Measurements from ENCODE around the gene JAG2. TPM values are rescaled to one million over a fixed set of nuclear protein-coding genes. Genes with fewer than 3 reads are reported as not detected.

Gene JAG2
- total and polyA plus RNA-seq, 8 donors, result 10.1 to 34.2 (median 14.6) TPM

- no peak overlapping the region for H3K4me3 ChIP-seq
- intact Hi-C loops (cut with DNase I), result no loop called here
- no peak overlapping the region for H3K27ac ChIP-seq
- no peak for TF ChIP-seq CTCF (IDR thresholded peaks at IDR 0.05)
- H3K27me3 ChIP-seq, result peaks cover 0 to 11% of the 10 kb centered on the region in 2 donors
- H3K4me1 ChIP-seq, result no peaks in the 10 kb centered on the region
- no peaks in the 10 kb centered on the region for H3K36me3 ChIP-seq
- no peaks in the 10 kb centered on the region for H3K9me3 ChIP-seq
- DNase-seq (no peak), ATAC-seq (no peak)
These were observed 66.2 kb downstream of the JAG2 start for GRCh38 chr14:105102361-105102870.

- H3K27ac ChIP-seq, result no peak overlapping the region
- no peak for TF ChIP-seq CTCF (IDR thresholded peaks at IDR 0.05)
These were observed 67.7 kb downstream of the JAG2 start for GRCh38 chr14:105100910-105101309.

GRCh38 chr14:105099778-105100177 is 68.8 kb downstream of the JAG2 start:
- ATAC-seq, result no peak
- no peak overlapping the region for H3K27ac ChIP-seq
- TF ChIP-seq CTCF (IDR thresholded peaks at IDR 0.05), result no peak
- no peaks in the 10 kb centered on the region for H3K9me3 ChIP-seq
- peaks cover 0 to 7% of the 10 kb centered on the region in 2 donors for H3K27me3 ChIP-seq
- no peaks in the 10 kb centered on the region for H3K4me1 ChIP-seq
- DNase-seq, result no peak
- intact Hi-C loops (cut with DNase I), result loop anchor here in 1 of 2 donors (10.0 kb wide), 1 partner anchor 255 kb away; no protein-coding TSS in a partner anchor
- no peak overlapping the region for H3K4me3 ChIP-seq
- no peaks in the 10 kb centered on the region for H3K36me3 ChIP-seq

More at GRCh38 chr14:105100910-105101309, 67.7 kb downstream of the JAG2 start:
- H3K36me3 ChIP-seq, result no peaks in the 10 kb centered on the region
- DNase-seq, result no peak
- no peaks in the 10 kb centered on the region for H3K9me3 ChIP-seq
- no peaks in the 10 kb centered on the region for H3K4me1 ChIP-seq
- intact Hi-C loops (cut with DNase I), result no loop called here
- H3K4me3 ChIP-seq, result no peak overlapping the region
- peaks cover 0 to 10% of the 10 kb centered on the region in 2 donors for H3K27me3 ChIP-seq
- ATAC-seq, result no peak

GRCh38 chr14:105098316-105098715 is 70.3 kb downstream of the JAG2 start:
- no peaks in the 10 kb centered on the region for H3K9me3 ChIP-seq
- no peak overlapping the region for H3K27ac ChIP-seq
- no peaks in the 10 kb centered on the region for H3K36me3 ChIP-seq
- H3K4me1 ChIP-seq, result peaks cover 6 to 11% of the 10 kb centered on the region in 2 donors
- intact Hi-C loops (cut with DNase I), result loop anchor here in 1 of 2 donors (10.0 kb wide), 1 partner anchor 256 kb away; no protein-coding TSS in a partner anchor
- H3K4me3 ChIP-seq, result no peak overlapping the region
- ATAC-seq (no peak), DNase-seq (no peak)
- H3K27me3 ChIP-seq, result peaks cover 0 to 22% of the 10 kb centered on the region in 2 donors
- TF ChIP-seq CTCF (IDR thresholded peaks at IDR 0.05), result no peak

GRCh38 chr14:105097794-105098127 is 70.8 kb downstream of the JAG2 start:
- no peak for TF ChIP-seq CTCF (IDR thresholded peaks at IDR 0.05)
- ATAC-seq, result no peak

More at GRCh38 chr14:105097794-105098127, 70.8 kb downstream of the JAG2 start:
- H3K27me3 ChIP-seq, result peaks cover 0 to 28% of the 10 kb centered on the region in 2 donors
- H3K36me3 ChIP-seq, result no peaks in the 10 kb centered on the region
- H3K4me1 ChIP-seq, result peaks cover 8 to 15% of the 10 kb centered on the region in 2 donors
- DNase-seq, result peak in 1 of 4 donors; percentile 58
- H3K27ac ChIP-seq, result no peak overlapping the region
- no peaks in the 10 kb centered on the region for H3K9me3 ChIP-seq
- H3K4me3 ChIP-seq, result no peak overlapping the region
- intact Hi-C loops (cut with DNase I), result loop anchor here in 1 of 2 donors (10.0 kb wide), 1 partner anchor 257 kb away; no protein-coding TSS in a partner anchor
